Measurements from ENCODE around the gene PIP5KL1.
A peak's percentile ranks its signal among the peaks of the same experiment; 100 is the strongest.

The PIP5KL1 gene

GRCh38 chr9:127916720-127917581, 13.6 kb downstream of the PIP5KL1 start, which contains the start of gene ST6GALNAC4:
ST6GALNAC4 (minus strand) TSS chr9:127917041; CDS start chr9:127916419, 622 bp downstream.
- Histone ChIP-seq H3K79me2 (ENCODE audit: low read length) (peaks cover 62% of the 10 kb centered on the region), H3K4me3 (ENCODE audit: low read length) (peak within 1 kb of the TSS; percentile 96), H3K36me3 (replicated peaks; ENCODE audit: low read depth, low read length) (peaks cover 43% of the 10 kb centered on the region), H3K9ac (ENCODE audit: low read length) (peak within 1 kb of the TSS; percentile 99), H3K4me1 (ENCODE audit: low read length) (peaks cover 71% of the 10 kb centered on the region), H3K9me3 (ENCODE audit: insufficient read depth, low read length) (no peaks in the 10 kb centered on the region), H4K20me1 (ENCODE audit: insufficient read depth, low read length) (0 out of 2 replicates have a peak, but pooled peaks cover 6% of the 10 kb centered on the region), H3K27me3 (ENCODE audit: low read depth, low read length) (peaks cover 2% of the 10 kb centered on the region; the same call in 1 of the 2 replicates), H3K27ac (ENCODE audit: low read length) (peak within 1 kb of the TSS; percentile 99), H3K4me2 (ENCODE audit: low read length) (peak within 1 kb of the TSS; percentile 98), H2AFZ (ENCODE audit: low read depth, low read length) (no peak within 1 kb of the TSS)
- no peak for TF ChIP-seq CTCF (IDR thresholded peaks at IDR 0.05; ENCODE audit: low read depth, low read length)
- TF ChIP-seq EZH2phosphoT487 (IDR thresholded peaks at IDR 0.05; ENCODE audit: low read depth): no peak

- Histone ChIP-seq H3K27ac (ENCODE audit: low read length) (peak overlapping the region; percentile 99), H3K4me2 (ENCODE audit: low read length) (peak overlapping the region; percentile 98), H4K20me1 (ENCODE audit: insufficient read depth, low read length) (0 out of 2 replicates have a peak, but pooled peaks cover 6% of the 10 kb centered on the region), H3K79me2 (ENCODE audit: low read length) (peaks cover 65% of the 10 kb centered on the region), H3K4me3 (ENCODE audit: low read length) (peak overlapping the region; percentile 96), H3K9ac (ENCODE audit: low read length) (peak overlapping the region; percentile 99), H3K4me1 (ENCODE audit: low read length) (peaks cover 71% of the 10 kb centered on the region), H3K9me3 (ENCODE audit: insufficient read depth, low read length) (no peaks in the 10 kb centered on the region), H3K36me3 (replicated peaks; ENCODE audit: low read depth, low read length) (peaks cover 46% of the 10 kb centered on the region), H3K27me3 (ENCODE audit: low read depth, low read length) (no peaks in the 10 kb centered on the region), H2AFZ (ENCODE audit: low read depth, low read length) (no peak overlapping the region)
- TF ChIP-seq CTCF (IDR thresholded peaks at IDR 0.05; ENCODE audit: low read depth, low read length): no peak
- TF ChIP-seq EZH2phosphoT487 (IDR thresholded peaks at IDR 0.05; ENCODE audit: low read depth): no peak
Measured at GRCh38 chr9:127915801-127916719, 14.5 kb downstream of the PIP5KL1 start.

GRCh38 chr9:127915325-127915752, 15.2 kb downstream of the PIP5KL1 start:
- no peak overlapping the region for H2AFZ ChIP-seq (ENCODE audit: low read depth, low read length)
- peaks cover 73% of the 10 kb centered on the region for H3K4me1 ChIP-seq (ENCODE audit: low read length)
- no peaks in the 10 kb centered on the region for H3K27me3 ChIP-seq (ENCODE audit: low read depth, low read length)
- H3K79me2 ChIP-seq (ENCODE audit: low read length): peaks cover 72% of the 10 kb centered on the region
- TF ChIP-seq EZH2phosphoT487 (IDR thresholded peaks at IDR 0.05; ENCODE audit: low read depth) (no peak), CTCF (IDR thresholded peaks at IDR 0.05; ENCODE audit: low read depth, low read length) (no peak)
- peak overlapping the region; percentile 99 for H3K9ac ChIP-seq (ENCODE audit: low read length)
- H3K27ac ChIP-seq (ENCODE audit: low read length): peak overlapping the region; percentile 99
- peaks cover 53% of the 10 kb centered on the region for H3K36me3 ChIP-seq (replicated peaks; ENCODE audit: low read depth, low read length)
- peak overlapping the region; percentile 96 for H3K4me3 ChIP-seq (ENCODE audit: low read length)
- 0 out of 2 replicates have a peak, but pooled peaks cover 6% of the 10 kb centered on the region for H4K20me1 ChIP-seq (ENCODE audit: insufficient read depth, low read length)
- H3K4me2 ChIP-seq (ENCODE audit: low read length): peak overlapping the region; percentile 98
- no peaks in the 10 kb centered on the region for H3K9me3 ChIP-seq (ENCODE audit: insufficient read depth, low read length)

All from OCI-LY3 (cell line).